ENCODE measurements around the gene SLC5A6.

Gene SLC5A6

GRCh38 chr2:27160191-27160590, 51.9 kb downstream of the SLC5A6 start:
- FAIRE-seq: no peak

DNA sequence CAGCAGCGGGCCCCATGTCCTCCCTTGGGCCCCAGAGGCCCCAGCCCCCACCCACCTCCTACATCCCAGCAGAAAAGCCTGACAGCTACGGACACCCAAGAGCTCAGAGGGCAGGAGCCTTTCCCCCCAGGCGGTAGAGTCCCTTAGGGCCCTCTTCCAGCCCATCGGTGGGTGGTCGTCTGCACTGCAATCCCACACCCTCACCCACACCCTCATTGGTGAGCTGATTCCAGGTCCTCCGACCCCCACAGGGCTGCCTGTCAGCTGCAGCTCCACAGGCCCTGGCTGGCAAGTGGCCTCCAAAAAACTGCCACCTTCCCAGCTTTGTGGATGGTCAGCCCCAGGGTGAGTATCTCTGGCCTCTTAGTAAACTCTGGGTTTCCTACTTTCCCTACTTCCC, 52.8 kb downstream of the SLC5A6 start:
- FAIRE-seq (no peak), DNase-seq (ENCODE audit: insufficient read length, low spot score) (peak; percentile 8)
- TF ChIP-seq, protein P1, sequence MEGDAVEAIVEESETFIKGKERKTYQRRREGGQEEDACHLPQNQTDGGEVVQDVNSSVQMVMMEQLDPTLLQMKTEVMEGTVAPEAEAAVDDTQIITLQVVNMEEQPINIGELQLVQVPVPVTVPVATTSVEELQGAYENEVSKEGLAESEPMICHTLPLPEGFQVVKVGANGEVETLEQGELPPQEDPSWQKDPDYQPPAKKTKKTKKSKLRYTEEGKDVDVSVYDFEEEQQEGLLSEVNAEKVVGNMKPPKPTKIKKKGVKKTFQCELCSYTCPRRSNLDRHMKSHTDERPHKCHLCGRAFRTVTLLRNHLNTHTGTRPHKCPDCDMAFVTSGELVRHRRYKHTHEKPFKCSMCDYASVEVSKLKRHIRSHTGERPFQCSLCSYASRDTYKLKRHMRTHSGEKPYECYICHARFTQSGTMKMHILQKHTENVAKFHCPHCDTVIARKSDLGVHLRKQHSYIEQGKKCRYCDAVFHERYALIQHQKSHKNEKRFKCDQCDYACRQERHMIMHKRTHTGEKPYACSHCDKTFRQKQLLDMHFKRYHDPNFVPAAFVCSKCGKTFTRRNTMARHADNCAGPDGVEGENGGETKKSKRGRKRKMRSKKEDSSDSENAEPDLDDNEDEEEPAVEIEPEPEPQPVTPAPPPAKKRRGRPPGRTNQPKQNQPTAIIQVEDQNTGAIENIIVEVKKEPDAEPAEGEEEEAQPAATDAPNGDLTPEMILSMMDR (IDR thresholded peaks at IDR 0.05; ENCODE audit: insufficient read depth, missing control alignments): no peak

More at GRCh38 chr2:27160191-27160590, 51.9 kb downstream of the SLC5A6 start:
- no peak for DNase-seq (ENCODE audit: insufficient read length, low spot score)
- TF ChIP-seq, protein P1 (IDR thresholded peaks at IDR 0.05; ENCODE audit: insufficient read depth, missing control alignments): no peak

- DNase-seq (ENCODE audit: insufficient read length, low spot score) (peak; percentile 2), FAIRE-seq (no peak)
- TF ChIP-seq, protein P1 (IDR thresholded peaks at IDR 0.05; ENCODE audit: insufficient read depth, missing control alignments): no peak
These were observed 53.6 kb downstream of the SLC5A6 start for GRCh38 chr2:27158468-27158867.

- FAIRE-seq: no peak
These were observed 57.0 kb downstream of the SLC5A6 start for GRCh38 chr2:27155069-27155520.

DNA sequence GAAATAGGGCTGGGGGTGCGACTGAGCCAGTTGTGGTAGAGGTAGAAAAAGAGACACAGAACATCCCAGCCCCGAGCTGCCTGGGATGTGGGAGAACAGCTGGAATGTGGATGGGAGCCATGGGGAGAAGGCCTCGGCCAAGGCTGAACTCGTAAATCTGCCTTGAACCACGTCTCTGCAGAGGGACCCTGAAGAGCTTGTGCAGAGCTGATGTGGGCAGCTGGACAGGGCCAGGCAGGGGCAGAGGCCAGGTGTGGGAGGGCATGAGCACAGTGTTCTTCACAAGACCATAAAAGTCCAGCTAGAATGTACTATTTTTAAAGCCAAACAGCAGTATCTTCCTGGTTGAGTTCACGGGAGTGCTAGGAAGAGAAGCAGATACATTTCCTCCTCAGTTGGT, 57.6 kb downstream of the SLC5A6 start:
- DNase-seq (ENCODE audit: insufficient read length, low spot score) (no peak), FAIRE-seq (no peak)
- TF ChIP-seq, protein P1 (IDR thresholded peaks at IDR 0.05; ENCODE audit: insufficient read depth, missing control alignments): no peak

More at GRCh38 chr2:27155069-27155520, 57.0 kb downstream of the SLC5A6 start:
- DNase-seq (ENCODE audit: insufficient read length, low spot score): no peak
- TF ChIP-seq, protein P1 (IDR thresholded peaks at IDR 0.05; ENCODE audit: insufficient read depth, missing control alignments): no peak

- DNase-seq (ENCODE audit: insufficient read length, low spot score) (no peak), FAIRE-seq (no peak)
- TF ChIP-seq, protein P1 (IDR thresholded peaks at IDR 0.05; ENCODE audit: insufficient read depth, missing control alignments): no peak
These were observed 59.1 kb downstream of the SLC5A6 start for GRCh38 chr2:27152796-27153464.

GRCh38 chr2:27152102-27152795, 59.8 kb downstream of the SLC5A6 start:
- FAIRE-seq: no peak
- no peak for DNase-seq (ENCODE audit: insufficient read length, low spot score)
- TF ChIP-seq, protein P1 (IDR thresholded peaks at IDR 0.05; ENCODE audit: insufficient read depth, missing control alignments): no peak
